HCT116 (cell line): ENCODE results near the gene DENND5A.

Source experiments
- EZH2phosphoT487 ChIP-seq: fragments of 200-600 bp; IDR thresholded peaks from 2 replicates; pipeline ENCODE4 v1.6.1; 2018; ENCODE audit warnings: antibody characterized with exemption, borderline replicate concordance
- TF ChIP-seq, protein P1 (sequence below), 3 experiments: fragments of 200-600 bp in 1 of 3; sonication (generic) in 1 of 3; IDR thresholded peaks in 2 of 3; conservative IDR thresholded peaks in 1 of 3; 2 replicates each; pipeline ENCODE4 v1.5.1; 2012 to 2017; ENCODE audit warnings: low read depth in 2 of 3, low read length in 2 of 3, antibody characterized with exemption in 1 of 3, borderline replicate concordance in 1 of 3, control low read depth in 1 of 3, mild to moderate bottlenecking in 1 of 3, mixed read lengths in 1 of 3, mixed run types in 1 of 3, moderate library complexity in 1 of 3; ENCODE audit not compliant: insufficient read depth in 1 of 3

- TF ChIP-seq, protein P1, sequence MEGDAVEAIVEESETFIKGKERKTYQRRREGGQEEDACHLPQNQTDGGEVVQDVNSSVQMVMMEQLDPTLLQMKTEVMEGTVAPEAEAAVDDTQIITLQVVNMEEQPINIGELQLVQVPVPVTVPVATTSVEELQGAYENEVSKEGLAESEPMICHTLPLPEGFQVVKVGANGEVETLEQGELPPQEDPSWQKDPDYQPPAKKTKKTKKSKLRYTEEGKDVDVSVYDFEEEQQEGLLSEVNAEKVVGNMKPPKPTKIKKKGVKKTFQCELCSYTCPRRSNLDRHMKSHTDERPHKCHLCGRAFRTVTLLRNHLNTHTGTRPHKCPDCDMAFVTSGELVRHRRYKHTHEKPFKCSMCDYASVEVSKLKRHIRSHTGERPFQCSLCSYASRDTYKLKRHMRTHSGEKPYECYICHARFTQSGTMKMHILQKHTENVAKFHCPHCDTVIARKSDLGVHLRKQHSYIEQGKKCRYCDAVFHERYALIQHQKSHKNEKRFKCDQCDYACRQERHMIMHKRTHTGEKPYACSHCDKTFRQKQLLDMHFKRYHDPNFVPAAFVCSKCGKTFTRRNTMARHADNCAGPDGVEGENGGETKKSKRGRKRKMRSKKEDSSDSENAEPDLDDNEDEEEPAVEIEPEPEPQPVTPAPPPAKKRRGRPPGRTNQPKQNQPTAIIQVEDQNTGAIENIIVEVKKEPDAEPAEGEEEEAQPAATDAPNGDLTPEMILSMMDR (IDR thresholded peaks at IDR 0.05 in 2 of 3, conservative IDR thresholded peaks at IDR 0.05 in 1 of 3; ENCODE audit: borderline replicate concordance in 1 of 3, insufficient read depth in 1 of 3, low read depth in 2 of 3, low read length in 2 of 3): no peak
- no peak for TF ChIP-seq EZH2phosphoT487
These were observed 56.2 kb downstream of the DENND5A start for GRCh38 chr11:9208726-9209501.
